Thyroid gland (tissue), 4 donors: ENCODE measurements around the gene SCN4B. TPM values are rescaled to one million over a fixed set of nuclear protein-coding genes. Genes with fewer than 3 reads are reported as not detected.

ENCODE experiments used
- DNase-seq, 2 donors: peaks; one replicate each; pipeline ENCODE4 v3.0.0-alpha.2; 2019
- H3K27ac ChIP-seq, 3 donors: fragments of 200-600 bp; sonication (generic); 1 replicate in 2 of 3; 2 replicates in 1 of 3; pipeline ENCODE4 v1.5.1; 2016 to 2019; ENCODE audit warnings: mild to moderate bottlenecking in 1 of 3, moderate library complexity in 1 of 3
- H3K27me3 ChIP-seq: fragments of 200-600 bp; sonication (generic); one replicate; pipeline ENCODE4 v1.5.1; 2019
- H3K36me3 ChIP-seq, 2 donors: fragments of 200-600 bp; sonication (generic); one replicate each; pipeline ENCODE4 v1.5.1; 2016 to 2019
- H3K4me1 ChIP-seq, 2 donors: fragments of 200-600 bp; sonication (generic); one replicate each; pipeline ENCODE4 v1.5.1; 2017 to 2019
- H3K4me3 ChIP-seq, 3 donors: fragments of 200-600 bp; sonication (generic); replicated peaks in 1 of 3; 1 replicate in 2 of 3; 2 replicates in 1 of 3; pipeline ENCODE4 v1.5.1; 2016; ENCODE audit warnings: mild to moderate bottlenecking in 1 of 3
- H3K9me3 ChIP-seq: fragments of 200-600 bp; sonication (generic); one replicate; pipeline ENCODE4 v1.5.1; 2017
- CTCF ChIP-seq, 6 experiments: fragments of 200-600 bp in 3 of 6; fragments of 450-650 bp in 3 of 6; sonication (generic) in 3 of 6; IDR thresholded peaks; one replicate each; pipeline ENCODE4 v1.5.1; 2016 to 2019; ENCODE audit warnings: antibody characterized with exemption in 6 of 6, mild to moderate bottlenecking in 2 of 6, inconsistent platforms in 1 of 6, moderate library complexity in 1 of 6
- POLR2A ChIP-seq, 2 donors: fragments of 450-650 bp; IDR thresholded peaks; one replicate each; pipeline ENCODE4 v1.6.1; 2017; ENCODE audit warnings: antibody characterized with exemption in 2 of 2, mild to moderate bottlenecking in 2 of 2, moderate library complexity in 1 of 2
- WGBS, 2 donors: methylation state at CpG; one replicate each; pipeline ENCODE4 v1.1.5; 2017; 5-methylcytosine and 5-hydroxymethylcytosine counted together
- intact Hi-C: fragments of 100-400 bp; cut with DNase I; formaldehyde crosslinking; loops from one replicate; pipeline ENCODE4 v1.15.1; 2023
- total RNA-seq, 4 donors: library from RNA; depleted of rRNA; stranded (reverse); fragments of >200 nt; gene quantifications; one replicate each; pipeline ENCODE4 v1.2.3, GENCODE V29; 2016

The SCN4B gene
- total RNA-seq, 4 donors from 2014 or later, result 5.5 to 15.7 (median 10.5) TPM

GRCh38 chr11:118175993-118176777 lies 23.6 kb upstream of the SCN4B start, which contains the start of gene SCN2B:
Gene SCN2B, minus strand, starts transcription at chr11:118176639. Its CDS starts 208 bp downstream, at chr11:118176431.
- Histone ChIP-seq H3K9me3 (no peaks in the 10 kb centered on the region), H3K4me3 (peak within 1 kb of the TSS in 2 of 3 donors; percentile 6 to 18), H3K4me1 (peaks cover 15 to 30% of the 10 kb centered on the region in 2 donors), H3K27me3 (no peaks in the 10 kb centered on the region), H3K36me3 (no peaks in the 10 kb centered on the region), H3K27ac (peak within 1 kb of the TSS in 1 of 3 donors; percentile 45)
- 17 to 22% methylated on average over 14 of the region's 14 CpGs for WGBS, 2 donors
- DNase-seq, result no peak
- TF ChIP-seq POLR2A (IDR thresholded peaks at IDR 0.05) (no peak), CTCF (IDR thresholded peaks at IDR 0.05) (no peak)
- intact Hi-C loops, result no loop called here

GRCh38 chr11:118175031-118175992 lies 22.7 kb upstream of the SCN4B start:
- DNase-seq, result no peak
- no peak overlapping the region for H3K4me3 ChIP-seq

GRCh38 chr11:118174006-118174567 lies 21.5 kb upstream of the SCN4B start:
- peaks cover 11 to 27% of the 10 kb centered on the region in 2 donors for H3K4me1 ChIP-seq
- no peak overlapping the region for H3K4me3 ChIP-seq
- H3K36me3 ChIP-seq, result no peaks in the 10 kb centered on the region
- intact Hi-C loops, result no loop called here
- no peak overlapping the region for H3K27ac ChIP-seq
- no peaks in the 10 kb centered on the region for H3K27me3 ChIP-seq
- H3K9me3 ChIP-seq, result no peaks in the 10 kb centered on the region
- no peak for DNase-seq
- 85 to 90% methylated on average over 9 of the region's 9 CpGs for WGBS, 2 donors
- TF ChIP-seq POLR2A (IDR thresholded peaks at IDR 0.05) (no peak), CTCF (IDR thresholded peaks at IDR 0.05) (no peak)

More at GRCh38 chr11:118175031-118175992, 22.7 kb upstream of the SCN4B start:
- Histone ChIP-seq H3K36me3 (no peaks in the 10 kb centered on the region), H3K27ac (peak overlapping the region in 1 of 3 donors; percentile 45), H3K27me3 (no peaks in the 10 kb centered on the region), H3K4me1 (peaks cover 14 to 32% of the 10 kb centered on the region in 2 donors), H3K9me3 (no peaks in the 10 kb centered on the region)
- TF ChIP-seq CTCF (IDR thresholded peaks at IDR 0.05), result no peak
- 59 to 62% methylated on average over 13 of the region's 13 CpGs for WGBS, 2 donors
- intact Hi-C loops, result no loop called here

- Histone ChIP-seq H3K9me3 (no peaks in the 10 kb centered on the region), H3K27ac (no peak overlapping the region), H3K27me3 (no peaks in the 10 kb centered on the region), H3K4me3 (no peak overlapping the region), H3K36me3 (no peaks in the 10 kb centered on the region), H3K4me1 (peaks cover 11 to 27% of the 10 kb centered on the region in 2 donors)
- TF ChIP-seq CTCF (IDR thresholded peaks at IDR 0.05), result no peak
- TF ChIP-seq POLR2A (IDR thresholded peaks at IDR 0.05), result no peak
- 93 to 94% methylated on average over 8 to 9 of the region's 9 CpGs for WGBS, 2 donors
- intact Hi-C loops, result no loop called here
- no peak for DNase-seq
Measured at GRCh38 chr11:118172356-118172755, 19.7 kb upstream of the SCN4B start.
